Measurements from ENCODE around the gene DIP2B.

The DIP2B gene

DNA sequence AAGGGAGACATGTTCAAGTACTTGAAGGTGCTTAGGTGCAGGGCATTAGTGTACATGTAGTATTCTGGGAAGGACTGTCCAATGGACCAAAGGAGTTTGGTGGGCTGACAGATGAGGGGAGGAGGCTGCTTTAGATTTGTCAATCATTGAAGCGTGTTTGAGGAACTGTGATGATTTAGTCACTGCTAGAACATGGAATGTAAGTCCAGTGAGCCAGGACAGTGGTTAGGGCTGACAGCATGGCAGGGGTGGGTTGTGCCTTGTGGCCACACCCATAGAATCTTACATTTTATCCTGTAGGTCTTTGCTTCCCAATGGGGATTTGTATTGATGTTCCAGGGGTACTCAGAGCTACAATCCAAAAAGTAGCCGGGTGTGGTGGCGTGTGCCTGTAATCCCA, 24.6 kb downstream of the DIP2B start:
- TF ChIP-seq, protein P1, sequence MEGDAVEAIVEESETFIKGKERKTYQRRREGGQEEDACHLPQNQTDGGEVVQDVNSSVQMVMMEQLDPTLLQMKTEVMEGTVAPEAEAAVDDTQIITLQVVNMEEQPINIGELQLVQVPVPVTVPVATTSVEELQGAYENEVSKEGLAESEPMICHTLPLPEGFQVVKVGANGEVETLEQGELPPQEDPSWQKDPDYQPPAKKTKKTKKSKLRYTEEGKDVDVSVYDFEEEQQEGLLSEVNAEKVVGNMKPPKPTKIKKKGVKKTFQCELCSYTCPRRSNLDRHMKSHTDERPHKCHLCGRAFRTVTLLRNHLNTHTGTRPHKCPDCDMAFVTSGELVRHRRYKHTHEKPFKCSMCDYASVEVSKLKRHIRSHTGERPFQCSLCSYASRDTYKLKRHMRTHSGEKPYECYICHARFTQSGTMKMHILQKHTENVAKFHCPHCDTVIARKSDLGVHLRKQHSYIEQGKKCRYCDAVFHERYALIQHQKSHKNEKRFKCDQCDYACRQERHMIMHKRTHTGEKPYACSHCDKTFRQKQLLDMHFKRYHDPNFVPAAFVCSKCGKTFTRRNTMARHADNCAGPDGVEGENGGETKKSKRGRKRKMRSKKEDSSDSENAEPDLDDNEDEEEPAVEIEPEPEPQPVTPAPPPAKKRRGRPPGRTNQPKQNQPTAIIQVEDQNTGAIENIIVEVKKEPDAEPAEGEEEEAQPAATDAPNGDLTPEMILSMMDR (IDR thresholded peaks at IDR 0.05; ENCODE audit: insufficient read depth, low read depth, low read length, missing control alignments): no peak
- H3K4me3 ChIP-seq (ENCODE audit: low read length): no peak overlapping the region
- no peak for DNase-seq (ENCODE audit: low read depth)

DNA sequence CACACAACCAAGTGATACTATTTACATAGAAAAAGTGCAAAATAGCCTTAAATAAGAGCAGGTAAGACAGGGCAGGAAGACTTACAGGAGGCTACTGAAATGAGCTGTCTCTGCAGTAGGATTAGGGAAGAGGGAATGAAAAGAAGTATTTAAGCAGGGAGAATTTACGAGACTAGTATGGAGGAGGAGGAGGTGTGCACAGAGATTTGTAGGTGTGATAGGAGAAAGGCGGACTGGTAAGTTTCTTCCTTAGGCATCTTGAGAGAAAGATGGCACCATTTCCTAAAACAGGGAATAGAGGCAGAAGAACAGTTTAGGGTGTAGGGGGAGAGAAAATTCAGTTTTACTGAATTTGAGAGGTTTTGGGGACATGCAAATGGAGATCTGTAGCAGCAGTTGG, 25.7 kb downstream of the DIP2B start:
- TF ChIP-seq, protein P1 (IDR thresholded peaks at IDR 0.05; ENCODE audit: insufficient read depth, low read depth, low read length, missing control alignments): no peak
- DNase-seq (ENCODE audit: low read depth): no peak

GRCh38 chr12:50533203-50533584, 28.4 kb downstream of the DIP2B start:
- no peak for DNase-seq (ENCODE audit: low read depth)
- TF ChIP-seq, protein P1 (IDR thresholded peaks at IDR 0.05; ENCODE audit: insufficient read depth, low read depth, low read length, missing control alignments): no peak

More for the DNA sequence above, 25.7 kb downstream of the DIP2B start:
- no peak overlapping the region for H3K4me3 ChIP-seq (ENCODE audit: low read length)

GRCh38 chr12:50533971-50534370, 29.2 kb downstream of the DIP2B start:
- no peak overlapping the region for H3K4me3 ChIP-seq (ENCODE audit: low read length)
- DNase-seq (ENCODE audit: low read depth): no peak
- TF ChIP-seq, protein P1 (IDR thresholded peaks at IDR 0.05; ENCODE audit: insufficient read depth, low read depth, low read length, missing control alignments): no peak

More at GRCh38 chr12:50533203-50533584, 28.4 kb downstream of the DIP2B start:
- no peak overlapping the region for H3K4me3 ChIP-seq (ENCODE audit: low read length)

- TF ChIP-seq, protein P1 (IDR thresholded peaks at IDR 0.05; ENCODE audit: insufficient read depth, low read depth, low read length, missing control alignments): no peak
- DNase-seq (ENCODE audit: low read depth): peak; percentile 65
- no peak overlapping the region for H3K4me3 ChIP-seq (ENCODE audit: low read length)
Measured at GRCh38 chr12:50536831-50537537, 32.2 kb downstream of the DIP2B start.

DNA sequence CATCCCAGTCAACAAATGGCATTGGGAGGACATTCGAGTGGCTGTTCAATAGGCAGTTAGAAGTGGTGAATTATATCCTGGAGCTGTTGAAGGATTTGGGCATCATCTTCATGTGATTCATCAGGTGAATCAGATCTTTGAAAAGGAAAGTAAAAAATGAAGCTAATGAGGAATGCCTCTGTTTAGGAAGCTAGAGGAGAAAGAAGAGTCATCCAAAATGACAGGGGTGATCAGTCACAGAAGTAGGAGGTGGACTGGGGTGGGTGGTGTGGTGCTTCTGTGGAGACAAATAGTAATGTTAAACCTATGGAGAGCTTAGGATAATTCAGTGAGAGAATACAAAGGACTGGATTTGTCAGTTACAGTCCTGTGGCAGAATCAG, 32.7 kb downstream of the DIP2B start:
- H3K4me3 ChIP-seq (ENCODE audit: low read length): no peak overlapping the region
- DNase-seq (ENCODE audit: low read depth): peak; percentile 92
- TF ChIP-seq, protein P1 (IDR thresholded peaks at IDR 0.05; ENCODE audit: insufficient read depth, low read depth, low read length, missing control alignments): no peak

DNA sequence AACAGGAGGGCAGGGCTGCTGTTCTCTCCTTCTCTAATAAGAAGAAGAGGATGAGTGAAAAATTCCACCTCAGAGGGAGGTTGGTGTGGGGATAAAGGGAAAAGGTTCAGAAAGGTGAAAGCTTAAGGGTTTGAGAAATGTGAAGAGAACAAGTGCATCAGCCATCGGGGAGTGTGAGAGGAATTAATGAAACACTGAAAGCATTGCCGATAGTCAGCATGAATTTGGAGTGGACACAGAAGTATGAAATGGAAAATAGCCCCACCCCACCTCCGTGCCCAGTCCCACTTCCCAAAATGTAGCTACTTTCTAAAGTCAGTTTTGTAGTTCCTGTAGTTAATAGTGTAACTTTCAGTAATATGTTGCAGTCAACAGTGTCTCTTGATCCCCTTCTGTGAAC, 33.4 kb downstream of the DIP2B start:
- DNase-seq (ENCODE audit: low read depth): no peak
- TF ChIP-seq, protein P1 (IDR thresholded peaks at IDR 0.05; ENCODE audit: insufficient read depth, low read depth, low read length, missing control alignments): no peak
- no peak overlapping the region for H3K4me3 ChIP-seq (ENCODE audit: low read length)

Measured in epithelial cell of esophagus (primary cell).